HG02678 (cell line): ENCODE results near the gene FOXN3.

ENCODE experiments used
- ATAC-seq: cut with Tn5 transposase; IDR thresholded peaks from one replicate; pipeline ENCODE4 v1.9.1; 2021; ENCODE audit warnings: mild to moderate bottlenecking, moderate library complexity; ENCODE audit not compliant: unreplicated experiment

FOXN3 gene

GRCh38 chr14:89411976-89412375 is 5.1 kb downstream of the FOXN3 start:
- no peak for ATAC-seq

GRCh38 chr14:89409961-89410360 is 7.1 kb downstream of the FOXN3 start:
- no peak for ATAC-seq

- no peak for ATAC-seq
Measured at GRCh38 chr14:89408907-89409700, 7.9 kb downstream of the FOXN3 start.

- ATAC-seq = no peak
Measured at GRCh38 chr14:89407856-89408255, 9.2 kb downstream of the FOXN3 start.

DNA sequence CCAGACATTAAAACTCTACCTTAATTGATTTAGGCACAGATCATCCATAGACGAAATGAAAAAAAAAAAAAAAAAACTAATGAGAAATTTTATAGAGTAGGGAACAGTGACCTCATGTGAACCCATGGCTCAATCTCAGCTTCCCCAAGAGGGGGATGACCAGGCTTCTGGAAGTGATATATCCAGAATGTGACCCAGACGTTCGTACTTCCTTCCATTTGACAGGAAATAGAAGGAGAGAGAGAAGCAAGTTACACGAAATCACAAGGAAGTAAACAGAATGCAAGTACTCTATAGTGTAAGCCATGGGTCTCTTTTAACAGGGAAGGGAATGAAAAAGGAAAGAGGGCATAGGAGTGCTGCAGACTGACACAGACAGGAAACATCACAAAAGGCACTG is 10.1 kb downstream of the FOXN3 start:
- ATAC-seq = no peak

- ATAC-seq = no peak
Measured at GRCh38 chr14:89406361-89406760, 10.7 kb downstream of the FOXN3 start.

- ATAC-seq = no peak
Measured at GRCh38 chr14:89405712-89406111, 11.3 kb downstream of the FOXN3 start.

- no peak for ATAC-seq
Measured at GRCh38 chr14:89402363-89402762, 14.7 kb downstream of the FOXN3 start.

- no peak for ATAC-seq
Measured at GRCh38 chr14:89401761-89402160, 15.3 kb downstream of the FOXN3 start.

GRCh38 chr14:89401241-89401640 is 15.8 kb downstream of the FOXN3 start:
- ATAC-seq = no peak

DNA sequence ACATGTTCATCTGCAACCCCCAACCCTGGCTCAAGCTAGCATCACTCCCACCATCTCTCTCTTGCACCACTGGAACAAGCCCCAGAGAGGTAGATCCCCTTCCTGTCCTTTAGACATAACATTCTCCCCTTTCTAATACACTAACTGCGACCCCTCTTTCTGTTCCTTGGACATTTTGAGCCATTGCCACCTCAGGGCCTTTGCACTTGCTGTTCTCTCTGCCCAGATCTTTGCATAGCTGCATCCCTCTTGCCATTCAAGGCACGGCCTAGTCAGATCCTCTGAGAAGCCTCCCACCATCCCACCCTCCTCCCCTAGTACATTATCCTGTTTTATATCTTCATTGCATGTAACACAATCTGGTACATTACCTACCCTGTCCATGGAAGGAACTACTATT is 16.5 kb downstream of the FOXN3 start:
- no peak for ATAC-seq

DNA sequence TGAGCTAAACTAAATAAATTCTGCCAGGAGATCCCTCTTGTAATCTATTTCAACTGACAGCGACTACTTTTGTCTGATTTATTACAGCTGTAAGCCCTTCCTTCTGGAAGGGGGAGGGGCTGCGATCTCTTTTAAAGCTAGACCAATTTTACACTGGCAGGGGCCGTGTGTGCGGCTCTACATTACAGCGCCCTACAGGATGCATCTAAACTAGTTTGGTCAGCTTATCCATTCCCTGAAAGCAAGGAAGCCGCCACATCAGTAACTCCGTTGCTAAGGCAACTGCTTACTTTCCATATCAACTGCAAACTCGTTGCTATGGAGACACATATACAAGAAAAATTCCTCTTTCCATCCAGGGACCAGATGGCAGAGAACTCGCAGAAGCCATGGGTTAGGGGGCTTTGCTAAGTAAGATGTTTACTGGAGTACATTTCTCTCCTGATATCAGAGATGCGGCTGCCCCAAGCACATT is 17.4 kb downstream of the FOXN3 start:
- ATAC-seq = no peak

DNA sequence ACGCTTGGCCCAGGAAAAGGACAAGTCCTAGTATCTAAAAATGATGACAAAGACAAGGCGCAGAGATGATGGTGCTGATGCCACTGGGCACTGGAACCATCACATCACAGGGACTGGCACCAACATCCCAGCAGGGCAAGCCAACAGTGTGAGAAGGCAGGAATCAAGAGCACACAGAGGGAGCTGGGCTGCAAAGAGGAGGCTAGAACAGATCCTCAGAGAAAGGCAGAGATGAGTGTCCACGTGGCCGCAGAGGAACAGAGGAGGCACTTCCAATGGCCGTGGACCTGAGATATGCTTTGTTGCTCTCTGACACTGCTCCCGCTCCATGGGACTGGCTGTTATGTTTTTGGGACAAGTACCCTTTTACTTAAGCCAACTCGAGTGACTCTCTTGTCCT is 17.9 kb downstream of the FOXN3 start:
- no peak for ATAC-seq

DNA sequence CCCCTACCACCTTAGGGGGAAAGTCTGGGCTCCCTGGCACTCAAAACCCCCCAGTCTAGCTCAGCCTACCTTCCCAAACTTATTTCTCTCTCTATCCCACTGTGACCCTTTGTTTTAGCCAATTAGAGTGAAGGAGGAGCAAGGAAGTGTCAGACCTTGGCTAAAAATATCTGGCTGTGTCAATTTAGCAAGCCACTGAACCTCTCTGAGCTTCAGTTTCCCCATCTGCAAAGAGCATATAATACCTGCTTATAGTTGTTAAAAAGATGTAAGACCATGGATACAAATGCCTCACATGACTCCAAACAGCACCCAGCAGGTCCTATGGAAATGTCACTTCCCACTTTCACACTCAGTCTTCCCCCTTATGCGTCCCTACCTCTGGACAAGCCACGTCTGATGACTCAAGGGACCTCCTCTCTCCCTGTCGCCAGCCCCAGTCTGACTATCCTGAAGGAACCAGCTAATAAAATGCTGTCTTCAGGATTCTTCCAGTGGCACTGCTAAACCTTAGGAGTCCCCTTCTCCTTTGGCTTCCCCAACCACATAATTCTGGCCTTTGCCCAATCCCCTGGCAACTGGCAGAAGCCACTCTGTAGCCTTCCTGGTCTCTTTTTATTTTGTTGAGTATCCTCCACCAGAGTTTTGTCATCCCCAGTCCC is 19.3 kb downstream of the FOXN3 start:
- ATAC-seq = no peak

DNA sequence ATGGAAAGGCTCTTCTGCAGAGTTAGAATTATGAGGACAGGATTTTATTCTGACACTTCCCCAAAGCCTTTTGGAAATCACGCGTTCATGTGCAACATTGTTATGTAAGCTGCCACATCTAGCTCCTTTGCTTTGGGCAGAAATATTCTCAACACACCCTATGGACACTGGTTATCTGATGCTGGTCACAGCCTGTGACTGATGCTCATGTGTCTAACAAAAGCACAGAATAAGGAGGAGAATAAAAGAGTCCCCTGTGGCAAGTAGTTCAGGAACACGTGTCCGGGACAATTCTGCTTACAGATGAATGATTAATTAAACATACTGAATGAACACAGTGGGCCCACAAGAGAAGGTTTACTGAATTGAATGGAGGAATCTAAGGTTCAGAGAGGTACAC is 22.1 kb downstream of the FOXN3 start:
- no peak for ATAC-seq

DNA sequence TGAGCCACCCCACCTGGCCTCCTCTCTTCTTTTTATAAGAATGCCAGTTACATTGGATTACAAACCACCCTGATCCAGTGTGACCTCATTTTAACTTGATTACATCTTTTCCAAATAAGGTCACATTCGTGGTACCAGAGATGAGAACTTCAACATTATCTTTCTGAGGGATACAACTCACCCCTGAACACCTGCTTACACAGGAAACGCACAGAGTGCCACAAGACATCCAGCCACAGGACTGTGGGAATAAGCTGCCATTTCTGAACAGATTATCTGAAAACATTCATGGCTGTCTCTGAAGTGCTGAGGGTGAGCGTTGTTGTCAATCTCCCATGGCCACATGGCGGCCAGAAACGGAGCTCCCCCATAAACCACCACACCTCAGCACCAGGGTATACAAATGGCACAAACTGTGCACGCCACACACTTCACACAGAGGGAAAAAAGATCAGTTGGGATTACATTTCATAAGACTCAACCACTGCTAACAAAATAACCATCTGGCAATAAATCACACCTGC is 23.7 kb downstream of the FOXN3 start:
- no peak for ATAC-seq

GRCh38 chr14:89392181-89392580 is 24.9 kb downstream of the FOXN3 start:
- ATAC-seq = no peak

DNA sequence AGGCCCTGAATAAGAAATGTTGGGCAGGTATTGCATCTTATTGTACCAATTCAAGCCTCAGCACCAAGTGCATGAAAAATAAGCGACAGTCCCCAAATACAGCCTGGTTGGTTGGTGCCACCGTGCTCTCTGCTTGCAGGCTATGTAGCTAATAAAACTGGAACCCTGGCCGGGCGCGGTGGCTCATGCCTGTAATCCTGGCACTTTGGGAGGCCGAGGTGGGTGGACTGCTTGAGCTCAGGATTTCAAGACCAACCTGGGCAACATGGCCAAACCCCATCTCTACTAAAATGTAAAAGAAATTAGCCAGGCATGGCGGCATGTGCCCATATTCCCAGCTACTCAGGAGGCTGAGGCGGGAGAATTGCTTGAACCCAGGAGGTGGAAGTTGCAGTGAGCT is 25.5 kb downstream of the FOXN3 start:
- ATAC-seq = no peak

GRCh38 chr14:89391123-89391522 is 25.9 kb downstream of the FOXN3 start:
- no peak for ATAC-seq

- ATAC-seq = no peak
Measured at GRCh38 chr14:89388853-89389252, 28.2 kb downstream of the FOXN3 start.

DNA sequence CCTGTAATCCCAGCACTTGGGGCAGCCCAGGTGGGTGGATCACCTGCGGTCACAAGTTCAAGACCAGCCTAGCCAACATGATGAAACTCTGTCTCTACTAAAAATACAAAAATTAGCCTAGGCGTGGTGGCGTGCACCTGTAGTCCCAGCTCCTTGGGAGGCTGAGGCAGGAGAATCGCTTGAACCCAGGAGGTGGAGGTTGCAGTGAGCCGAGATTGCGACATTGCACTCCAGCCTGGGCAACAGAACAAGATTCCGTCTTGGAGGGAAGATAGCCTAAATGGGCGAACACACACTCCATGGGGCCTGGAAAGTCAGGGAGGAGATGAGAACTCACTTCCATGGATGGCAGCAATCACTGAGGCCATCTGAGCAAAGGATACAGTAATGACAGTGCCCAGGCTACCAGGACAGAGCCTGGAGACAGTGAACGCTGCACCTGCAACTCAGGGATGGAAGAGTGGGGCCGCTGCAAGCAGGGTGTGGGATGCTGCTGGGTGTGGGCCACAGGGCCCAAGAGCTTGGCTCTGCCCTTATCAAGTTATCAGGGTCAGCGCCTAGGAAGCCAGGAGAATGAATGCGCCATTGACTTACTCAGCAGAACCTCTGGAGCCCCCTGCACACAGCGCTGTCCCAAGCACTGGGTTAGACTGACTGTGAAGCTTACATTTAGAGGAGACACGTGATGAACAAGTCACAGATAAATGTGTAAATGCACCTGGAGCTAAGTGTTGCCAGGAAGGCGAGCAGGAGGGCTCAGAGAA is 28.9 kb downstream of the FOXN3 start:
- no peak for ATAC-seq
